Activated T-helper 1 cell treated with anti-CD3 and anti-CD28 coated beads, Interleukin-12 subunit alpha, Interleukin-12 subunit beta, Interleukin-2, Interleukin-4 antibody, amounts not matched to agents 30 ng/mL and 10 ng/mL and 1 ng/mL, durations not matched to agents 14 hours and 24 hours and 36 hours (primary cell): ENCODE data around the gene FFAR3. TPM values are rescaled to one million over a fixed set of nuclear protein-coding genes. Genes with fewer than 3 reads are reported as not detected.
"Not testable (repeated sequence)": the region's sequence is repeated elsewhere in the genome, so short reads cannot be mapped to it uniquely, and the experiment has no call there.

ENCODE experiments used
- DNase-seq: peaks from one replicate; pipeline ENCODE4 v3.0.0; 2021; ENCODE audit warnings: low spot score
- H3K27ac Mint-ChIP-seq: one replicate; pipeline ENCODE4 v1.8.0; 2021; ENCODE audit warnings: mild to moderate bottlenecking, mixed read lengths
- H3K27me3 Mint-ChIP-seq: one replicate; pipeline ENCODE4 v1.8.0; 2022; ENCODE audit warnings: mild to moderate bottlenecking, moderate library complexity, mixed read lengths; ENCODE audit not compliant: insufficient read depth
- H3K36me3 Mint-ChIP-seq: one replicate; pipeline ENCODE4 v1.8.0; 2021; ENCODE audit warnings: low read depth, mixed read lengths
- H3K4me1 Mint-ChIP-seq: one replicate; pipeline ENCODE4 v1.8.0; 2021; ENCODE audit warnings: low read depth, mixed read lengths
- H3K4me3 Mint-ChIP-seq: one replicate; pipeline ENCODE4 v1.8.0; 2021; ENCODE audit warnings: mild to moderate bottlenecking, moderate library complexity, mixed read lengths
- H3K9me3 Mint-ChIP-seq: one replicate; pipeline ENCODE4 v1.8.0; 2021; ENCODE audit warnings: mixed read lengths
- intact Hi-C: fragments of 100-400 bp; cut with micrococcal nuclease; formaldehyde crosslinking; loops from one replicate; pipeline ENCODE4 v1.15.1; 2024
- total RNA-seq: library from RNA; stranded (reverse); gene quantifications from 2 replicates; pipeline ENCODE4 v1.2.3, GENCODE V29; 2022

Gene FFAR3
- total RNA-seq, 1 donor from 2014 or later: 0.36 TPM

- H3K27ac Mint-ChIP-seq, H3K9me3 Mint-ChIP-seq, H3K4me3 Mint-ChIP-seq, H3K27me3 Mint-ChIP-seq, intact Hi-C loops, DNase-seq, H3K36me3 Mint-ChIP-seq: not testable (repeated sequence)
- peaks cover 13% of the 10 kb centered on the region for H3K4me1 Mint-ChIP-seq
These were observed 1.1 kb downstream of the FFAR3 start for GRCh38 chr19:35359395-35359794.

GRCh38 chr19:35360081-35360480 lies 1.8 kb downstream of the FFAR3 start:
- H3K4me3 Mint-ChIP-seq, intact Hi-C loops, H3K36me3 Mint-ChIP-seq, DNase-seq, H3K27ac Mint-ChIP-seq, H3K9me3 Mint-ChIP-seq, H3K27me3 Mint-ChIP-seq: not testable (repeated sequence)
- peaks cover 13% of the 10 kb centered on the region for H3K4me1 Mint-ChIP-seq

DNA sequence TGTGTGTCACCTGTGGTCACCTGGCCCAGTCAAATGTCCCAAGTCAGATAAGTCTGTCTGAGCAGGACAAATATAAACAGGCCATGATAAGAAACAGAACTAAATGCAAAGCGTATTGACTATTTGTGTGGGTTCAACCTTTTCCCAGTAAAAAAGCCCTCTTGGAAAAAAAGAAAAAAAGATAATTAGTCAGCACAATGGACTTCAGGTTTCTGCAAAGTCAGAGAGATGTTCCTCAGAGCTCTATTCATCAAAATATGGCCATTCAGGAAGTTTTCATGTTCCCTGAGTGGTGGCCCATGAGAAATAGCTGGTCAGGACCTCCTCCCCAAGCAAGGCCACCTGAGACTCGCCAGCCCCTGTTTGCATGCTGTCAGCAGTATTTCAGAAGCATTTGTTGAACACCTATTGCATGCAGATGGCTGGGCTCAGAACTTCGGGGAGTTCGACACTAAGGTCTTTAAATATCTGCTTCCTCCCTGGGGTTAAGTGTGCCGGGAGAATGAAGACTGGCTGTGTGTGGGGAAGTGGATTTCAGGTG lies 2.7 kb downstream of the FFAR3 start:
- Mint-ChIP-seq H3K4me3 (no peak overlapping the region), H3K9me3 (no peaks in the 10 kb centered on the region), H3K27ac (no peak overlapping the region), H3K27me3 (peaks cover 10% of the 10 kb centered on the region), H3K36me3 (no peaks in the 10 kb centered on the region), H3K4me1 (peaks cover 13% of the 10 kb centered on the region)
- intact Hi-C loops: no loop called here
- DNase-seq: no peak

DNA sequence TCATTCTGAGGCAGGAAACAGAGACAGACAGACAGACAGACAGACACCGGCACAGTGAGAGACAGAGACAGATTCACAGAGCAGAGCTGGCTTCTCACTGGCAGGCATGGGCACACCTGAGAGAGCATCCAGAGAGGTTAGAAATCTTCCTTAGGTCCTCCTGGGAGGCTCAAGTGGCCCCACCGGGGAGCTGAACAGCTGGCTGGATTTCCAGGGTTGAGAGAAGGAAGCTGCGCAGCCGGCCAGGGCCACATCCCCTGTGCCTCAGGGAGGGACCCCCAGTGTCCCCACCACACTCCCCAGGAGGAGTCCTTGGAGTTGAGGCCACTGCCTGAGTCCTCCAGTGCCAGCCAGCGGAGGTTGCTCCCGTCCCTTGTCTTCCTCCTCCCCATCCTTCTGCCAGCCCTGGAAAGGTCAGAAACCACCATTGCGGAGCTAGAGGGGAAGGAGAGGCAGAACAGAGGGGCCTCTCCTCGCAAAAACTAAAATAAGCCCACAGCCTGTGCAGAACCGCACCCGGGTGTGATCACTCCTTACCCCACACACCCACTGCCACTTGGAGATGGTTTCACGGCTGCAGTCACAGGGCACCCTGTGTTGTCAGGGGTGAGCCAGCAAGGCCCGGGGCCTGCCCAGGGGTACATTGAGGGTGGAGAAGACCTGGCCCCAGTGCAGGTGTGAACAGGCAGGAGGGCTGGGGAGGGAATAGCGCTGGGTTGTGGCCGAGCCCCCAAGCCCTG lies 4.2 kb downstream of the FFAR3 start:
- Mint-ChIP-seq H3K4me1 (peaks cover 11% of the 10 kb centered on the region), H3K9me3 (no peaks in the 10 kb centered on the region), H3K27ac (no peak overlapping the region), H3K36me3 (no peaks in the 10 kb centered on the region), H3K27me3 (peaks cover 24% of the 10 kb centered on the region), H3K4me3 (no peak overlapping the region)
- intact Hi-C loops: no loop called here
- DNase-seq: no peak

DNA sequence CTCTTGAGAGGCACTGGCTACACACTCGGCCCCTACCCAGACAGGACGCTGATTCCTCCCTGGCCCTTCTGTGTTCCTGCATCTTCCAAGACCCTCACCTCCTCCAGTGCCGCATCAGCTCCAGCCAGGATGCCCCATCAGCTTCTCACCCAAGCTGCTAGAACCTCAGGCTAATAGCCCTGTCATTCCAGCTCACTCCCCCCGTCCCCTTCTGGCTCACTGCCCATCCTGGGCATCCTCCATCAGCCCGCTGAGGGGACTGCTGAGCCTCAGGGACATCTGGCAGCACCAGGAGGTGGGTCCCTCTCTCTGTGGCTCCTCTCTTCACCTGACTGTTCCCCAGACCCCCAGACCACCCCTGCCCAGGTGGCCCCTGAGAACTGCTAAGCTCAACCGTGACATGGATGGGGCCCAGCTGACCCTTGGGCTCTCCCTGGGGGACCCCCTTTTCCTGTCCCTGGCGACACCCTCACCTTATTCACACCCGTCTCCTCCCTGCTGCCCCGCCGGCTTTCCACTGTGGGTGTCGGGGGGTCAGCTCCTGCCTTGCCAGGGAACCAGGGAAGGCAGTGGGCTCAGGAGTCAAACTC lies 4.8 kb downstream of the FFAR3 start:
- Mint-ChIP-seq H3K36me3 (no peaks in the 10 kb centered on the region), H3K4me1 (peaks cover 4% of the 10 kb centered on the region), H3K4me3 (no peak overlapping the region), H3K9me3 (no peaks in the 10 kb centered on the region), H3K27me3 (peaks cover 26% of the 10 kb centered on the region), H3K27ac (no peak overlapping the region)
- intact Hi-C loops: no loop called here
- DNase-seq: no peak

DNA sequence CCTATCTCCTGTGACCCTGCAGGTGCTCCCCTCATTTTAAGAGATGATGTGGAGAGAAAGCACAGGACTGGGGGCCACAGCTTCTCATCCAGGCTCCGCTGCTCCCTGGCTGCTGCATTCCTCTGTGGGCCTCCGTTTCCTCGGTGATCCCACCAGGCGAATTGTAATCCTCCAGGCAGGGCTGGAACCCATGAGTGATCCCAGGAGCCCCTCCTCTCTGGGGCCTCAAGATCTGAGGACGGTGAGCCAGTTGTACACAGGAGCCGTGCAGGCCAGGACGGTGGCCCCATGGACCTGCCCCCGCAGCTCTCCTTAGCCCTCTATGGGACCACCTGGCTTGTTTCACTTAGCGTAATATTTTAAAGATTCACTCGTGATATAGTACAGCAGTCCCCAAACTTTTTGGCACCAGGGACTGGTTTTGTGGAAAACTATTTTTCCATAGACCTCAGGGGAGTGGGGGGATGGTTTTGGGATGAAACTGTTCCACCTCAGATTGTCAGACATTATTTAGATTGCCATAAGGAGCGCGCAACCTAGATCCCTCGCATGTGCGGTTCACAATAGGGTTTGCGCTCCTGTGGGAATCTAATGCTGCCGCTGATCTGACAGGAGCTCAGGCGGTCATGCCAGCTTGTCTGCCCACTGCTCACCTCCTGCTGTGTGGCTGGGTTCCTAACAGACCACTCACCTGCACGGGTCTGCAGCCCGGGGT lies 5.6 kb downstream of the FFAR3 start:
- no peak overlapping the region for H3K4me3 Mint-ChIP-seq
- intact Hi-C loops: no loop called here
- H3K36me3 Mint-ChIP-seq: no peaks in the 10 kb centered on the region

DNA sequence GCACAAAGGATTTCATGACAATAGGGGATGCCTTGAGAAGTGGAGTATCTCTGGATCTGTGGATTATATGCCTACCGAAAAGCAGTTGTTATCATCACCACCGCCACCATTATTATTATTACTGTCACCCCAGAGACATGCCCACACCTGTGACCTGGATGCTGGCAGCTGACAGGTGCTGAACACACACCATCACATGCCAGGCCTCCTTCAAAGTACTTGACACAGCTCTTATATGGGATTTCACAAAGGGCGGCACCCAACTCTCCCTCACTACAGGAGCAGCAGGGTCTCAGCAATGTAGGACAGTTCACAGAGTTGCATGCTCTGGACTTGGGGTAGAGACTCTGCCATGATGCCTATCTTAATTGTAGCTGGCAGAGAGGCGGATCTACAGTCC lies 7.0 kb downstream of the FFAR3 start:
- Mint-ChIP-seq H3K9me3 (no peaks in the 10 kb centered on the region), H3K4me1 (no peaks in the 10 kb centered on the region), H3K27me3 (peaks cover 38% of the 10 kb centered on the region), H3K4me3 (no peak overlapping the region), H3K36me3 (no peaks in the 10 kb centered on the region), H3K27ac (no peak overlapping the region)
- intact Hi-C loops: no loop called here
- DNase-seq: no peak

More for the DNA sequence above, 5.6 kb downstream of the FFAR3 start:
- Mint-ChIP-seq H3K27ac (no peak overlapping the region), H3K4me1 (no peaks in the 10 kb centered on the region), H3K27me3 (peaks cover 33% of the 10 kb centered on the region), H3K9me3 (no peaks in the 10 kb centered on the region)
- DNase-seq: no peak

- DNase-seq: no peak
- no peaks in the 10 kb centered on the region for H3K4me1 Mint-ChIP-seq
- H3K27ac Mint-ChIP-seq: no peak overlapping the region
- no peak overlapping the region for H3K4me3 Mint-ChIP-seq
- H3K9me3 Mint-ChIP-seq: no peaks in the 10 kb centered on the region
- peaks cover 29% of the 10 kb centered on the region for H3K27me3 Mint-ChIP-seq
- intact Hi-C loops: no loop called here
- H3K36me3 Mint-ChIP-seq: no peaks in the 10 kb centered on the region
These were observed 10.1 kb downstream of the FFAR3 start for GRCh38 chr19:35368378-35368777.

GRCh38 chr19:35369522-35369921 lies 11.3 kb downstream of the FFAR3 start:
- no peak overlapping the region for H3K4me3 Mint-ChIP-seq

DNA sequence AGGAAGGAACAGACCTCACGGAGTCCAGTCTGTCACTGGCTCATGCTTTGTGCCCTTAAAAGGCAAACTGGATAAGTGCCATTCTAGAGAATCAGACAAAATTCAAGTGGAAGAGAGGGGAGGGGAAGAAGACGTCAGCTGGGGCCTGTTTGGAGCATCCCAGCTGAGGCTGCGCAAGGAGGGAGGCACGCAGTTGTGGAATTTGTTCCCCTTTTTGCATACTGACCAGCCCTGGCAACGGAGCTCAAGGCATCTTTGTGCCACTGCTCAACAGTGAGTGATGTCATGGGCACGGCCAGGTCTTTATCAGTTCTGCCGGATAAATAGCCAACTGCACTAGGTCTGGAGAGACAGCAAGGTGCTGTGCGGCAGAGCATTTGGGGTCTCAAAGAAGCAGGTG lies 12.5 kb downstream of the FFAR3 start, which contains the start of gene GPR42:
Gene GPR42, plus strand, starts transcription at position 347 of the 400 bp plus-strand sequence. CDS start 292 bp downstream, outside the sequence.
- H3K27ac Mint-ChIP-seq: no peak within 1 kb of the TSS
- H3K27me3 Mint-ChIP-seq: peaks cover 35% of the 10 kb centered on the region
- intact Hi-C loops: no loop called here
- no peak for DNase-seq
- no peak within 1 kb of the TSS for H3K4me3 Mint-ChIP-seq
- H3K9me3 Mint-ChIP-seq: no peaks in the 10 kb centered on the region
- peaks cover 6% of the 10 kb centered on the region for H3K4me1 Mint-ChIP-seq
- no peaks in the 10 kb centered on the region for H3K36me3 Mint-ChIP-seq

More at GRCh38 chr19:35369522-35369921, 11.3 kb downstream of the FFAR3 start:
- Mint-ChIP-seq H3K27me3 (peaks cover 29% of the 10 kb centered on the region), H3K36me3 (no peaks in the 10 kb centered on the region), H3K4me1 (no peaks in the 10 kb centered on the region), H3K9me3 (no peaks in the 10 kb centered on the region), H3K27ac (no peak overlapping the region)
- no peak for DNase-seq
- intact Hi-C loops: no loop called here

- H3K4me3 Mint-ChIP-seq: no peak overlapping the region
- no peaks in the 10 kb centered on the region for H3K36me3 Mint-ChIP-seq
- H3K27me3 Mint-ChIP-seq: peaks cover 17% of the 10 kb centered on the region
- no peaks in the 10 kb centered on the region for H3K9me3 Mint-ChIP-seq
- no peak for DNase-seq
- intact Hi-C loops: no loop called here
- peaks cover 11% of the 10 kb centered on the region for H3K4me1 Mint-ChIP-seq
- H3K27ac Mint-ChIP-seq: no peak overlapping the region
These were observed 15.2 kb downstream of the FFAR3 start for GRCh38 chr19:35373492-35373891.

DNA sequence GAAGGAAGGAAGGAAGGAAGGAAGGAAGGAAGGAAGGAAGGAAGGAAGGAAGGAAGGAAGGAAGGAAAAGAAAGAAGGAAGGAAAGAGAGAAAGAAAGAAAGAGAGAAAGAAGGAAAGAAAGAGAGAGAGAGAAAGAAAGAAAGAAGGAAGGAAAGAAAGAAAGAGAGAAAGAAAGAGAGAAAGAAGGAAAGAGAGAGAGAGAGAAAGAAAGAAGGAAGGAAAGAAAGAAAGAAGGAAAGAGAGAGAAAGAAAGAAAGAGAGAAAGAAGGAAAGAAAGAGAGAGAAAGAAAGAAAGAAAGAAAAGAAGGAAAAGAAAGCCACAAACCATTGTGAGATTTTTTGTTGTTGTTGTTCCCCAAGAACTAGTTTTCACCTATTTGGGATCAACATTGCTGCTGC lies 15.8 kb downstream of the FFAR3 start:
- intact Hi-C loops, H3K9me3 Mint-ChIP-seq, H3K36me3 Mint-ChIP-seq, DNase-seq, H3K4me3 Mint-ChIP-seq: not testable (repeated sequence)
- H3K4me1 Mint-ChIP-seq: peaks cover 11% of the 10 kb centered on the region
- H3K27me3 Mint-ChIP-seq: peaks cover 13% of the 10 kb centered on the region
- H3K27ac Mint-ChIP-seq: peak overlapping the region; percentile 8
